HepG2 (cell line): ENCODE results near the gene TEAD3. TPM values are rescaled to one million over a fixed set of nuclear protein-coding genes. Genes with fewer than 3 reads are reported as not detected.

Experiments
- AHR ChIP-seq: IDR thresholded peaks from 2 replicates; pipeline ENCODE4 v1.6.1; 2018; ENCODE audit warnings: missing genetic modification reagents, missing compliant biosample characterization
- E2F2 ChIP-seq: sonication (generic); formaldehyde crosslinking; IDR thresholded peaks from 2 replicates; pipeline ENCODE4 v1.4.0; 2020; ENCODE audit warnings: missing genetic modification reagents, borderline replicate concordance
- FLYWCH1 ChIP-seq: sonication (generic); formaldehyde crosslinking; IDR thresholded peaks from 2 replicates; pipeline ENCODE4 v1.8.1; 2023; ENCODE audit warnings: mild to moderate bottlenecking, missing genetic modification reagents
- FOXO4 ChIP-seq: sonication (generic); formaldehyde crosslinking; conservative IDR thresholded peaks from 2 replicates; pipeline ENCODE4 v1.8.1; 2023; ENCODE audit warnings: missing genetic modification reagents
- GFI1 ChIP-seq: sonication (generic); formaldehyde crosslinking; IDR thresholded peaks from 2 replicates; pipeline ENCODE4 v1.5.0; 2020; ENCODE audit warnings: missing genetic modification reagents, mild to moderate bottlenecking, borderline replicate concordance
- HES4 ChIP-seq: sonication (generic); formaldehyde crosslinking; IDR thresholded peaks from 2 replicates; pipeline ENCODE4 v1.9.0; 2021; ENCODE audit warnings: mild to moderate bottlenecking, missing genetic modification reagents, borderline replicate concordance
- KDM3A ChIP-seq: IDR thresholded peaks from 2 replicates; pipeline ENCODE4 v1.6.1; 2018; ENCODE audit warnings: low read depth, missing compliant biosample characterization
- KDM5A ChIP-seq: fragments of 200-600 bp; sonication (generic); IDR thresholded peaks from 2 replicates; pipeline ENCODE4 v1.7.0; 2018; ENCODE audit warnings: antibody characterized with exemption, mild to moderate bottlenecking, low read length, borderline replicate concordance
- MAFF ChIP-seq: IDR thresholded peaks from 2 replicates; pipeline ENCODE4 v1.6.1; 2011; ENCODE audit warnings: low read depth, low read length, improper control_type of control experiment
- NBN ChIP-seq: fragments of 450-650 bp; conservative IDR thresholded peaks from 2 replicates; pipeline ENCODE4 v1.6.1; 2017
- NR2F6 ChIP-seq, 2 experiments: IDR thresholded peaks; 2 replicates each; pipeline ENCODE4 v1.6.1; 2016; ENCODE audit warnings: antibody characterized with exemption in 1 of 2, mild to moderate bottlenecking in 1 of 2
- NR3C1 ChIP-seq: sonication (generic); formaldehyde crosslinking; IDR thresholded peaks from 2 replicates; pipeline ENCODE4 v1.4.0; 2020; ENCODE audit warnings: missing genetic modification reagents
- PHF20 ChIP-seq: sonication (generic); formaldehyde crosslinking; IDR thresholded peaks from 2 replicates; pipeline ENCODE4 v1.5.0; 2020; ENCODE audit warnings: mild to moderate bottlenecking, missing genetic modification reagents
- TFAP4 ChIP-seq: sonication (generic); IDR thresholded peaks from 2 replicates; pipeline ENCODE4 v1.6.1; 2016; ENCODE audit warnings: low read depth, borderline replicate concordance
- TFDP1 ChIP-seq: IDR thresholded peaks from 2 replicates; pipeline ENCODE4 v1.6.1; 2016; ENCODE audit warnings: missing compliant biosample characterization, missing genetic modification reagents, borderline replicate concordance
- THRA ChIP-seq: sonication (generic); formaldehyde crosslinking; IDR thresholded peaks from 2 replicates; pipeline ENCODE4 v1.4.0; 2020; ENCODE audit warnings: missing genetic modification reagents, borderline replicate concordance
- TOPORS ChIP-seq: sonication (generic); formaldehyde crosslinking; IDR thresholded peaks from 2 replicates; pipeline ENCODE4 v1.8.0; 2023; ENCODE audit warnings: mild to moderate bottlenecking, missing genetic modification reagents
- ZBTB20 ChIP-seq: sonication (generic); formaldehyde crosslinking; IDR thresholded peaks from 2 replicates; pipeline ENCODE4 v1.8.1; 2023; ENCODE audit warnings: missing genetic modification reagents, low read depth, mild to moderate bottlenecking, borderline replicate concordance
- ZFAT ChIP-seq: sonication (generic); formaldehyde crosslinking; conservative IDR thresholded peaks from 2 replicates; pipeline ENCODE4 v1.8.1; 2023; ENCODE audit warnings: missing genetic modification reagents, inconsistent platforms
- ZNF20 ChIP-seq: sonication (generic); formaldehyde crosslinking; IDR thresholded peaks from 2 replicates; pipeline ENCODE4 v1.4.0; 2020; ENCODE audit warnings: mild to moderate bottlenecking, moderate library complexity, missing genetic modification reagents
- ZNF614 ChIP-seq: IDR thresholded peaks from 2 replicates; pipeline ENCODE4 v1.6.1; 2018; ENCODE audit warnings: missing biosample characterization, missing genetic modification reagents, inconsistent platforms, borderline replicate concordance
- ZNF776 ChIP-seq: sonication (generic); formaldehyde crosslinking; IDR thresholded peaks from 2 replicates; pipeline ENCODE4 v1.4.0; 2020; ENCODE audit warnings: mild to moderate bottlenecking, missing genetic modification reagents
- ZSCAN25 ChIP-seq: sonication (generic); formaldehyde crosslinking; IDR thresholded peaks from 2 replicates; pipeline ENCODE4 v1.8.0; 2022; ENCODE audit warnings: mild to moderate bottlenecking, missing genetic modification reagents
- polyA plus RNA-seq, 8 experiments: library from polyadenylated mRNA; depleted of rRNA in 3 of 8; stranded (reverse) in 7 of 8; unstranded in 1 of 8; fragments of >200 nt; fragmentation: Illumina TruSeq in 4 of 8; extraction: Trizol in 4 of 8; gene quantifications; 2 replicates each; pipeline versions ENCODE4 v1.2.1 to v1.2.3, GENCODE V29; 2011 to 2016; ENCODE audit warnings: low read depth in 4 of 8, missing spikeins in 1 of 8, mixed read lengths in 1 of 8; ENCODE audit not compliant: insufficient read depth in 1 of 8
- total RNA-seq, 5 experiments: library from RNA; depleted of rRNA; stranded (reverse); fragments of >200 nt; fragmentation: Illumina TruSeq; extraction: Trizol; gene quantifications; 2 replicates each; pipeline ENCODE4 v1.2.3, GENCODE V29; 2016; ENCODE audit warnings: low read depth in 1 of 5

Gene TEAD3
- total and polyA plus RNA-seq, 2 of the 13 experiments (the other 11 are each of a cell fraction or from before 2014, with no cell fraction given): 15.1 to 16.5 TPM

- TF ChIP-seq ZNF20 (0 out of 2 replicates have a peak, but pooled peaks have one; percentile 93), FLYWCH1 (CRISPR knock-in tag) (no peak), KDM5A (no peak), THRA (CRISPR knock-in tag) (peak; percentile 42; the same call in 1 of the 2 replicates), NR3C1 (CRISPR knock-in tag) (no peak), ZNF776 (CRISPR knock-in tag) (peak; percentile 71), ZBTB20 (CRISPR knock-in tag) (peak; percentile 43; the same call in 1 of the 2 replicates), TFDP1 (CRISPR knock-in tag) (peak; percentile 91; the same call in 1 of the 2 replicates), ZSCAN25 (CRISPR knock-in tag) (peak; percentile 43; the same call in 1 of the 2 replicates), FOXO4 (0 out of 2 replicates have a peak, but pooled peaks have one; percentile 94), KDM3A (CRISPR knock-in tag) (peak; percentile 57; the same call in 1 of the 2 replicates), ZNF614 (peak; percentile 27; the same call in 1 of the 2 replicates), HES4 (CRISPR knock-in tag) (peak; percentile 92; the same call in 1 of the 2 replicates), E2F2 (CRISPR knock-in tag) (no peak), NBN (no peak), AHR (peak; percentile 69; the same call in 1 of the 2 replicates), PHF20 (CRISPR knock-in tag) (peak; percentile 45), TFAP4 (peak; percentile 35; the same call in 1 of the 2 replicates), TOPORS (CRISPR knock-in tag) (peak; percentile 71; the same call in 1 of the 2 replicates), ZFAT (CRISPR knock-in tag) (peak; percentile 70; the same call in 1 of the 2 replicates), MAFF (no peak), GFI1 (CRISPR knock-in tag) (0 out of 2 replicates have a peak, but pooled peaks have one; percentile 51), NR2F6 (IDR thresholded peaks at IDR 0.05) (no peak), NR2F6 (CRISPR knock-in tag; IDR thresholded peaks at IDR 0.05) (peak; percentile 39; the same call in 1 of the 2 replicates)
Measured at GRCh38 chr6:35497571-35498421, 917 bp upstream of the TEAD3 start (continued).
